Vagina (tissue), 2 donors: ENCODE data around the gene GLI3.

ENCODE experiments used
- POLR2AphosphoS5 ChIP-seq, 2 donors: sonication (generic); formaldehyde crosslinking; IDR thresholded peaks; one replicate each; pipeline ENCODE4 v1.9.0; 2017; ENCODE audit warnings: antibody characterized with exemption in 2 of 2, mild to moderate bottlenecking in 2 of 2, low read depth in 1 of 2; ENCODE audit not compliant: insufficient read depth in 1 of 2
- TF ChIP-seq, protein P1 (sequence below), 3 experiments: fragments of 450-650 bp in 2 of 3; fragments of 200-600 bp in 1 of 3; sonication (generic) in 1 of 3; IDR thresholded peaks; one replicate each; pipeline ENCODE4 v1.5.1; 2017 to 2019; ENCODE audit warnings: antibody characterized with exemption in 3 of 3, mild to moderate bottlenecking in 2 of 3, moderate library complexity in 2 of 3

DNA sequence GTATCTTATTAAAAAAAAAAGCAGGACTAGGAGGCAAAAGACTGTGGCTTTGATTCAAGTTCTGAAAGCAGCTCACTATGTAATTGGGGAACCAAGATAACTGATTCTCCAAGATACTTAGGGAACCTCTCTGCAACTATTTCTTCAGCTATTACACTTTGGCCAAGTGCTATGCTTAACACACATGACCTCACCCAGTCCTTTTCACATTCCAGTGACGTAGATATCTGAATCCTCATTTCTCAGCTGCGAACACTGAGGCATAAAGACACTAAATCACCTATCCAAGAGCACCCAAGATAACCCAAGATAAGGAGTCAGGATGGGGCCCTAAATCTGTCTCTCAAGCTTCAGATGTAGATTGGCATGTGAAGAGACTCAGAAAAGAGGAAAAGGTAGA lies 133.6 kb downstream of the GLI3 start:
- TF ChIP-seq POLR2AphosphoS5 (IDR thresholded peaks at IDR 0.05; ENCODE audit: insufficient read depth in 1 of 2, low read depth in 1 of 2) = no peak
- TF ChIP-seq, protein P1, sequence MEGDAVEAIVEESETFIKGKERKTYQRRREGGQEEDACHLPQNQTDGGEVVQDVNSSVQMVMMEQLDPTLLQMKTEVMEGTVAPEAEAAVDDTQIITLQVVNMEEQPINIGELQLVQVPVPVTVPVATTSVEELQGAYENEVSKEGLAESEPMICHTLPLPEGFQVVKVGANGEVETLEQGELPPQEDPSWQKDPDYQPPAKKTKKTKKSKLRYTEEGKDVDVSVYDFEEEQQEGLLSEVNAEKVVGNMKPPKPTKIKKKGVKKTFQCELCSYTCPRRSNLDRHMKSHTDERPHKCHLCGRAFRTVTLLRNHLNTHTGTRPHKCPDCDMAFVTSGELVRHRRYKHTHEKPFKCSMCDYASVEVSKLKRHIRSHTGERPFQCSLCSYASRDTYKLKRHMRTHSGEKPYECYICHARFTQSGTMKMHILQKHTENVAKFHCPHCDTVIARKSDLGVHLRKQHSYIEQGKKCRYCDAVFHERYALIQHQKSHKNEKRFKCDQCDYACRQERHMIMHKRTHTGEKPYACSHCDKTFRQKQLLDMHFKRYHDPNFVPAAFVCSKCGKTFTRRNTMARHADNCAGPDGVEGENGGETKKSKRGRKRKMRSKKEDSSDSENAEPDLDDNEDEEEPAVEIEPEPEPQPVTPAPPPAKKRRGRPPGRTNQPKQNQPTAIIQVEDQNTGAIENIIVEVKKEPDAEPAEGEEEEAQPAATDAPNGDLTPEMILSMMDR (IDR thresholded peaks at IDR 0.05) = no peak
